H1 (cell line): ENCODE data around the gene GNG14.

Source experiments
- BACH1 ChIP-seq: IDR thresholded peaks from 2 replicates; pipeline ENCODE4 v1.6.1; 2012; ENCODE audit warnings: low read length, improper control_type of control experiment
- CEBPB ChIP-seq: IDR thresholded peaks from 2 replicates; pipeline ENCODE4 v1.6.1; 2012; ENCODE audit warnings: low read depth, low read length
- CTCF ChIP-seq, 3 experiments: IDR thresholded peaks; 1 replicate in 2 of 3; 2 replicates in 1 of 3; pipeline versions ENCODE4 v1.5.1 to v1.6.1; 2011; ENCODE audit warnings: low read length in 3 of 3, mild to moderate bottlenecking in 3 of 3, inconsistent platforms in 2 of 3, low read depth in 1 of 3, moderate library complexity in 1 of 3; ENCODE audit not compliant: insufficient read depth in 1 of 3; ENCODE audit errors: control extremely low read depth in 1 of 3
- EGR1 ChIP-seq: IDR thresholded peaks from 2 replicates; pipeline ENCODE4 v1.6.1; 2011; ENCODE audit warnings: low read depth, low read length, borderline replicate concordance
- EZH2 ChIP-seq: fragments of 200-600 bp; sonication (generic); IDR thresholded peaks from 2 replicates; pipeline ENCODE4 v1.7.1; 2012; ENCODE audit warnings: low read depth, mild to moderate bottlenecking, moderate library complexity, low read length, inconsistent platforms; ENCODE audit not compliant: severe bottlenecking
- MAFK ChIP-seq: IDR thresholded peaks from 2 replicates; pipeline ENCODE4 v1.6.1; 2012; ENCODE audit warnings: low read depth, mild to moderate bottlenecking, improper control_type of control experiment, low read length
- NRF1 ChIP-seq: IDR thresholded peaks from 2 replicates; pipeline ENCODE4 v1.6.1; 2011; ENCODE audit warnings: mild to moderate bottlenecking, low read depth, low read length, improper control_type of control experiment
- PHF8 ChIP-seq: fragments of 200-600 bp; sonication (generic); conservative IDR thresholded peaks from 2 replicates; pipeline ENCODE4 v1.7.1; 2012; ENCODE audit warnings: low read depth, mild to moderate bottlenecking, inconsistent platforms, low read length, moderate library complexity
- POLR2A ChIP-seq, 2 experiments: IDR thresholded peaks; 1 replicate in 1 of 2; 2 replicates in 1 of 2; pipeline ENCODE4 v1.6.1; 2011; ENCODE audit warnings: low read depth in 2 of 2, low read length in 2 of 2, mild to moderate bottlenecking in 2 of 2; ENCODE audit errors: control extremely low read depth in 1 of 2
- POLR2AphosphoS5 ChIP-seq: IDR thresholded peaks from 2 replicates; pipeline ENCODE4 v1.6.1; 2011; ENCODE audit warnings: low read depth, low read length
- RAD21 ChIP-seq, 2 experiments: IDR thresholded peaks in 1 of 2; conservative IDR thresholded peaks in 1 of 2; 2 replicates each; pipeline ENCODE4 v1.6.1; 2011; ENCODE audit warnings: low read depth in 2 of 2, low read length in 2 of 2, improper control_type of control experiment in 1 of 2, inconsistent platforms in 1 of 2, mild to moderate bottlenecking in 1 of 2, moderate library complexity in 1 of 2
- RNF2 ChIP-seq: fragments of 200-900, 300-1000 bp; sonication (generic); IDR thresholded peaks from 2 replicates; pipeline ENCODE4 v1.7.1; 2016; ENCODE audit warnings: borderline replicate concordance, low read depth, mild to moderate bottlenecking, antibody characterized with exemption, low read length; ENCODE audit not compliant: poor library complexity, severe bottlenecking; ENCODE audit errors: missing control alignments
- SIX5 ChIP-seq: IDR thresholded peaks from 2 replicates; pipeline ENCODE4 v1.6.1; 2011; ENCODE audit warnings: mild to moderate bottlenecking, low read depth, low read length
- TCF12 ChIP-seq: IDR thresholded peaks from 2 replicates; pipeline ENCODE4 v1.6.1; 2011; ENCODE audit warnings: low read depth, mild to moderate bottlenecking, low read length

DNA sequence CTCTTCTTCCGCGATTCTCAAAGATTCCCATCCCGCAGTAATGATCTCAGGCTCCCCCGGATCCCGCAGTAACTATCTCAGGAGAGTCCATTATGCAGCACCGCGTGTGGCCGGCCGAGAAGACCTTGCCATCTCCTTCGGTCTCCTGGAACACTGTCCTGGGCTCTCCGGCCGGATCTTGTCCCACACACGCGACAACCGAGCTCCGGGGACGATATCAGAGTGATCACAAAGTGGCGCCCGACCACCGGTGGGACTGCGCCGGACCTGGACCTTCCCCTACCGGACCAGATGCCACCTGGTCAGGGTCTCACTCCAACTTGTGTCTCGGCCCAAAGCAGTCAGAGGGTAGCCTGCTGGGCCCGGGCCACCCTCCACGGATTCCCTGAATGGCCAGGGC lies 45.3 kb upstream of the GNG14 start:
- TF ChIP-seq CTCF (IDR thresholded peaks at IDR 0.05; ENCODE audit: control extremely low read depth in 1 of 3, insufficient read depth in 1 of 3, low read depth in 1 of 3, low read length in 3 of 3) (no peak), RNF2 (no peak), POLR2A (IDR thresholded peaks at IDR 0.05; ENCODE audit: control extremely low read depth in 1 of 2, low read depth in 2 of 2, low read length in 2 of 2) (no peak), TCF12 (no peak), SIX5 (no peak), RAD21 (IDR thresholded peaks at IDR 0.05 in 1 of 2, conservative IDR thresholded peaks at IDR 0.05 in 1 of 2; ENCODE audit: low read depth in 2 of 2, low read length in 2 of 2) (no peak), MAFK (no peak), CEBPB (no peak), PHF8 (no peak), EGR1 (no peak), POLR2AphosphoS5 (no peak), EZH2 (no peak), BACH1 (no peak), NRF1 (no peak)
